MM.1S (cell line): Measurements from ENCODE around the gene DOP1A.

Source experiments
- DNase-seq: peaks from one replicate; pipeline ENCODE4 v3.0.0-alpha.2; 2015
- H2AFZ ChIP-seq: fragments of 300-600 bp; sonication (generic); 2 replicates; pipeline ENCODE4 v1.6.0; 2016; ENCODE audit warnings: antibody characterized with exemption, low read length
- H3F3A ChIP-seq: fragments of 300-600 bp; sonication (generic); 2 replicates; pipeline ENCODE4 v1.6.1; 2016; ENCODE audit warnings: mild to moderate bottlenecking, antibody characterized with exemption, low read length, moderate library complexity, mixed read lengths; ENCODE audit not compliant: insufficient read depth
- H3K27ac ChIP-seq: fragments of 300-600 bp; sonication (generic); 2 replicates; pipeline ENCODE4 v1.5.1; 2016; ENCODE audit warnings: mild to moderate bottlenecking, low read length
- H3K27me3 ChIP-seq: fragments of 300-600 bp; sonication (generic); replicated peaks from 2 replicates; pipeline ENCODE4 v1.6.0; 2016; ENCODE audit warnings: low read length; ENCODE audit not compliant: insufficient read depth
- H3K36me3 ChIP-seq: fragments of 300-600 bp; sonication (generic); replicated peaks from 2 replicates; pipeline ENCODE4 v1.6.1; 2016; ENCODE audit warnings: mild to moderate bottlenecking, low read length, mixed read lengths; ENCODE audit not compliant: insufficient read depth
- H3K4me1 ChIP-seq: fragments of 300-600 bp; sonication (generic); 2 replicates; pipeline ENCODE4 v1.6.1; 2016; ENCODE audit warnings: low read length, mixed read lengths
- H3K4me2 ChIP-seq: fragments of 300-600 bp; sonication (generic); 2 replicates; pipeline ENCODE4 v1.6.0; 2016; ENCODE audit warnings: low read depth, low read length
- H3K4me3 ChIP-seq: fragments of 300-600 bp; sonication (generic); 2 replicates; pipeline ENCODE4 v1.5.1; 2016; ENCODE audit warnings: low read length, mixed read lengths
- H3K79me2 ChIP-seq: fragments of 300-600 bp; sonication (generic); 2 replicates; pipeline ENCODE4 v1.6.1; 2016; ENCODE audit warnings: mixed run types, low read length, mixed read lengths
- H3K9ac ChIP-seq: fragments of 300-600 bp; sonication (generic); 2 replicates; pipeline ENCODE4 v1.6.1; 2016; ENCODE audit warnings: low read length, mixed read lengths
- H3K9me2 ChIP-seq: fragments of 300-600 bp; sonication (generic); replicated peaks from 2 replicates; pipeline ENCODE4 v1.6.1; 2016; ENCODE audit warnings: mild to moderate bottlenecking, low read length, mixed read lengths; ENCODE audit not compliant: insufficient read depth
- H3K9me3 ChIP-seq: fragments of 300-600 bp; sonication (generic); replicated peaks from 2 replicates; pipeline ENCODE4 v1.6.1; 2016; ENCODE audit warnings: mild to moderate bottlenecking, low read length, mixed read lengths; ENCODE audit not compliant: insufficient read depth
- H4K20me1 ChIP-seq: fragments of 300-600 bp; sonication (generic); 2 replicates; pipeline ENCODE4 v1.6.1; 2016; ENCODE audit warnings: mild to moderate bottlenecking, low read length, moderate library complexity, mixed read lengths; ENCODE audit not compliant: insufficient read depth
- CTCF ChIP-seq: fragments of 300-600 bp; sonication (generic); IDR thresholded peaks from 2 replicates; pipeline ENCODE4 v1.5.1; 2016; ENCODE audit warnings: antibody characterized with exemption, low read length, mixed read lengths
- EZH2 ChIP-seq: fragments of 300-600 bp; sonication (generic); optimal IDR thresholded peaks from 2 replicates; pipeline ENCODE3; 2017; ENCODE audit warnings: low read depth, mild to moderate bottlenecking, antibody characterized with exemption, low read length, mixed read lengths
- EZH2phosphoT487 ChIP-seq: fragments of 300-600 bp; sonication (generic); IDR thresholded peaks from 2 replicates; pipeline ENCODE4 v1.6.1; 2018; ENCODE audit warnings: antibody characterized with exemption, low read length

The DOP1A gene

DNA sequence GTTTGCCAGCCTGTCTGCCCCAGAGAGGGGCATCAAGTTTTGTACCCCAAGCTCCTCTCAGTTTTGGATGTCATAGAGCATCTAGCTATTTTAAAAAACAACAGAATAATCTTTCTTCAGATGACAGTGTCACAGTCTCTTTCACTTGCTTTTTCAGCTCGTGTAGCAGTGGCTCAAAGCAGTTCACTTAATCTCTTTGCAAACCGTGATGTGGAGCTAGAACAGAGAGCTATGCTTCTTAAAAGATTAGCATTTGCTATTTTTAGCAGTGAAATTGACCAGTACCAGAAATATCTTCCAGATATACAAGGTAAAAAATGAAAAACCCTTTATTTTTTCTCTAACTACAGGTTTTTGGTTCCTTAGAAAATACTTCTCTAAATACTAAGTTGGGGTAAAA is 88.3 kb downstream of the DOP1A start:
- H3K4me2 ChIP-seq: peak overlapping the region; percentile 69
- H3K27ac ChIP-seq: peak overlapping the region; percentile 85
- peaks cover 44% of the 10 kb centered on the region for H3K4me1 ChIP-seq
- H3K9me2 ChIP-seq: no peaks in the 10 kb centered on the region
- no peak for TF ChIP-seq CTCF
- no peak for TF ChIP-seq EZH2phosphoT487
- no peak for TF ChIP-seq EZH2
- DNase-seq: peak; percentile 79
- peak overlapping the region; percentile 45 for H3K4me3 ChIP-seq
- no peaks in the 10 kb centered on the region for H3K36me3 ChIP-seq
- no peaks in the 10 kb centered on the region for H3K27me3 ChIP-seq
- no peaks in the 10 kb centered on the region for H4K20me1 ChIP-seq
- H3F3A ChIP-seq: peaks cover 34% of the 10 kb centered on the region
- peak overlapping the region; percentile 51; the same call in 1 of the 2 replicates for H3K9ac ChIP-seq
- 0 out of 2 replicates have a peak, but pooled peaks cover 4% of the 10 kb centered on the region for H3K79me2 ChIP-seq
- peak overlapping the region; percentile 16; the same call in 1 of the 2 replicates for H2AFZ ChIP-seq
- H3K9me3 ChIP-seq: no peaks in the 10 kb centered on the region

DNA sequence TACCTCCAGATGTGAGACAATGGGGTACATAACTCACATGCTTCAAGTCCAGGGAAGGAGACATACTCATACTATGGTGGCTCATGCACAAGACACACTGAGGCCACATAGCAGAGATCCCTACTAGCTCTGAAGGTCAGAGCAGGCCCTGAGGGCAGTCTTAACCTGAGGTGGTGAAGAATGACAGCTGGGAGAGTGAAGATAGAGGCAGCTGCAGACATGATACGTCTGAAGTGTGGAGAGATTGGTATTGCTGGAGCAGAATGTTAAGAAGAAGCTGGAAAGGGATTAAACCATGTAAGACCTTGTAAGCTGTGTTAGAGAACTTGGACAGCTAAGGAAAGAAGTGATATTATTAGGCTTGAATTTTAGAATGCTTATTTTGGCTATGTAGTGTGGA is 92.7 kb downstream of the DOP1A start:
- Histone ChIP-seq H3F3A (peaks cover 18% of the 10 kb centered on the region), H4K20me1 (no peaks in the 10 kb centered on the region), H3K4me3 (no peak overlapping the region), H3K36me3 (0 out of 2 replicates have a peak, but pooled peaks cover 3% of the 10 kb centered on the region), H2AFZ (no peak overlapping the region), H3K9me2 (no peaks in the 10 kb centered on the region), H3K4me2 (no peak overlapping the region), H3K27me3 (no peaks in the 10 kb centered on the region), H3K27ac (no peak overlapping the region), H3K9me3 (no peaks in the 10 kb centered on the region), H3K79me2 (0 out of 2 replicates have a peak, but pooled peaks cover 4% of the 10 kb centered on the region), H3K4me1 (peaks cover 21% of the 10 kb centered on the region), H3K9ac (no peak overlapping the region)
- TF ChIP-seq CTCF (no peak), EZH2phosphoT487 (no peak), EZH2 (no peak)
- no peak for DNase-seq

GRCh38 chr6:83167726-83168278 is 100.3 kb downstream of the DOP1A start:
- Histone ChIP-seq H3K9me3 (no peaks in the 10 kb centered on the region), H3K4me2 (no peak overlapping the region), H3K27ac (no peak overlapping the region), H3K79me2 (no peaks in the 10 kb centered on the region), H3F3A (peaks cover 7% of the 10 kb centered on the region; the same call in 1 of the 2 replicates), H4K20me1 (no peaks in the 10 kb centered on the region), H3K9ac (no peak overlapping the region), H3K9me2 (no peaks in the 10 kb centered on the region), H3K36me3 (peaks cover 31% of the 10 kb centered on the region; the same call in 1 of the 2 replicates), H3K27me3 (no peaks in the 10 kb centered on the region), H3K4me3 (no peak overlapping the region), H2AFZ (no peak overlapping the region), H3K4me1 (peaks cover 18% of the 10 kb centered on the region)
- DNase-seq: no peak
- TF ChIP-seq EZH2: no peak
- no peak for TF ChIP-seq EZH2phosphoT487
- TF ChIP-seq CTCF: no peak
